ENCODE results near the gene CNKSR3.

CNKSR3 gene

DNA sequence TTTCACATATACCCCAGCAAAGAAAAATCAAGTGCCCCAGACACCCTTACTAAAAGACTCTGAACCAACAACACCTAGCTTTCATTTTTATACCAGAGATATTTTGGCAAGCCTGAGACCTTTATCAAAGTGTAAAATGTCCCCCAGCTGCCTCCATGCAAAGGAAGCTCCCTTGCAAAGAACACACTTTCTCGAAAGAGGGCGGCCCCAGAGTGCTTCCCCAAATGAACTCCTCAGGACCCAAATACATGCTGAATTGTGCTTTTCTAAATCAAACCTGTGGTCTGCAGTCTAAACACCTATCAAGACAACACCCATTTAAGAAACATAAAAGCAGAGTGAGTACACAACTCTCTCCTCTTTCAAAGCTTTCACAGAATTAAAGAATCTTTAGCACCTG lies 154.4 kb downstream of the CNKSR3 start:
- no peak for DNase-seq (ENCODE audit: low spot score)
- no peak for FAIRE-seq

DNA sequence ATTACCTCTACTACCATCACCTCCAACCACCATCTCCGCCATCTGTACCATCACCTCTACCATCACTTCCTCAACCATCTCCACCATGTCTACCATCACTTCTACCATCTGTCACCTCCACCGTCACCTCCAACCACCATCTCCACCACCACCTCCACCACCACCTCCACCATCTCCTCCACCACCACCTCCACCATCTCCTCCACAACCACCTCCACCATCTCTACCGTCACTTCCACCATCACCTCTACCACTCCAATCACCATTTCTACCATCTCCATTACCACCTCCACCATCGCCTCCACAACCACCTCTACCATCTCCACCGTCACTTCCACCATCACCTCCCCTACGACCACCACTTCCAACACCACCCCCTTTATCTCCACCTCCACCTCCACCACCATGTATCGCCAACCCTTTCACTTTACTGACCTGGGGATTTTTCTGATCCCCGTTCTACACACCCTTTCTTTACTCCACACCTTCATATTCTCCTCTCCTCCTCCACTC lies 156.2 kb downstream of the CNKSR3 start:
- DNase-seq (ENCODE audit: low spot score) (no peak), FAIRE-seq (peak; percentile 53)

DNA sequence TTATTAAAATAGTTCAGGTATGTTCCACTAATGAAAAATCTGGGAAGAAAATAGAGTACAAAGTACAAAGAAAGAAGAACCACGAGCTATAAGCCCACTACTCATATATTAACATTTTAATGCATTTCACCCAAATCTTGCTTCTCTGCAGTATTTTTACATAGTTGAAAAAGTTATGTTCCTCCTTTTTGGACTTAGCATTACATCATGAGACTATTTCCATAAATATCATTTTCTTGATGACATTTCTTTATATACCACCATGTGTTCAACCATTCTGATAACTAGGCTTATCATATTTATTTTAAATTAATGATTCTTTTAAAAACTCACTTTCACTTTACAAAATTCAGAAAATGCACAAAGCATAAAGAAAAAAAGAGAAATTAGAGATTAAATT lies 156.9 kb downstream of the CNKSR3 start:
- FAIRE-seq, result no peak
- DNase-seq (ENCODE audit: low spot score), result no peak

- FAIRE-seq (no peak), DNase-seq (ENCODE audit: low spot score) (no peak)
Measured at GRCh38 chr6:154352898-154353585, 157.4 kb downstream of the CNKSR3 start.

GRCh38 chr6:154350293-154350692 lies 160.2 kb downstream of the CNKSR3 start:
- DNase-seq (ENCODE audit: low spot score) (no peak), FAIRE-seq (no peak)

DNA sequence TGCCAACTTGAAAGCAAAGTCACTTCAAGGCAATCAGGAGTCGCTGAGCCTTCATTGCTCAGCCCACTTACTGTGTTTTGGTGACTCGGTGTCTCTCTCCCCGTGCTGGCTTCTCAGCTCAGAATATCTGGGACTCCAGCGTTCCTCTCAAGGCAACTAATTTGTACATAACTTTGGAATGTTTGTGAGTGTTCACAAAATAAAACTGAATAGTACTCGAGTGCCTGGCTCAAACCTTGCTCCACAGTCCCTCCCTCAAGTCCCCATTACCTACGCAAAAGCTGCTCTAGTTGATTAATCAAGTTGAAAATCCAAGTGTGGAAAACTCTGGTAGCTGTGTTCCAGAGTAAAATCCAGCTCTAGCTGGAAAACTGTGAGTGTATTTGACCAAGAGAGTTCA lies 162.5 kb downstream of the CNKSR3 start:
- DNase-seq (ENCODE audit: low spot score) (no peak), FAIRE-seq (no peak)

DNA sequence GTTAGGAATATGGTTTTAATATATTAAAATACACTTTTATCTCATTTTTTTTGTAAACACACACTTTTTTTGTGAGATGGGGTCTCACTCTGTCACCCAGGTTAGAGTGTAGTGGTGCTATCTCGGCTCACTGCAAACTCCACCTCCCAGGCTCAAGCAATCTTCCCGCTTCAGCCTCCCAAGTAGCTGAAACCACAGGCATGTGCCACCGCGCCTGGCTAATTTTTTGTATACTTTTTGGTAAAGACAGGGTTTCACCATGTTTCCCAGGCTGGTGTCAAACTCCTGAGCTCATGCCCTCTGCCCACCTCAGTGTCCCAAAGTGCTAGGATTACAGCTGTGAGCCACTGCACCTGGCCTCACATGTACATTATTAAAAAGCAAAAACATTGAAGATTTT lies 164.7 kb downstream of the CNKSR3 start:
- DNase-seq (ENCODE audit: low spot score), result no peak
- FAIRE-seq, result no peak

- no peak for DNase-seq (ENCODE audit: low spot score)
- no peak for FAIRE-seq
Measured at GRCh38 chr6:154343473-154344308, 166.8 kb downstream of the CNKSR3 start.

GRCh38 chr6:154341871-154342270 lies 168.6 kb downstream of the CNKSR3 start:
- no peak for DNase-seq (ENCODE audit: low spot score)
- no peak for FAIRE-seq

GRCh38 chr6:154341336-154341735 lies 169.1 kb downstream of the CNKSR3 start:
- FAIRE-seq, result no peak

More at GRCh38 chr6:154341336-154341735, 169.1 kb downstream of the CNKSR3 start:
- DNase-seq (ENCODE audit: low spot score), result no peak
